Stimulated activated naive B cell treated with anti-CD40 and anti-IgM and Interleukin-4, amounts not matched to agents 10 μg/mL and 1 μg/mL and 100 μg/mL, for 72 hours (primary cell): ENCODE measurements around the gene HIC2.

Source experiments
- ATAC-seq, 2 donors: fragments of 150-1000 bp; cut with Tn5 transposase; replicated peaks; 2 replicates each; pipeline ENCODE4 v1.10.0; 2021; ENCODE audit warnings: moderate library complexity in 1 of 2
- DNase-seq: peaks from one replicate; pipeline ENCODE4 v3.0.0; 2021
- H3K27ac Mint-ChIP-seq: one replicate; pipeline ENCODE4 v1.8.0; 2022; ENCODE audit warnings: mild to moderate bottlenecking, mixed read lengths
- H3K27me3 Mint-ChIP-seq, 2 donors: one replicate each; pipeline ENCODE4 v1.8.0; 2022; ENCODE audit warnings: mixed read lengths in 2 of 2
- H3K36me3 Mint-ChIP-seq, 2 donors: one replicate each; pipeline ENCODE4 v1.8.0; 2022; ENCODE audit warnings: mixed read lengths in 2 of 2, mild to moderate bottlenecking in 1 of 2
- H3K4me1 Mint-ChIP-seq, 2 donors: one replicate each; pipeline ENCODE4 v1.8.0; 2022; ENCODE audit warnings: mixed read lengths in 2 of 2, mild to moderate bottlenecking in 1 of 2
- H3K4me3 Mint-ChIP-seq, 2 donors: one replicate each; pipeline ENCODE4 v1.8.0; 2022; ENCODE audit warnings: mild to moderate bottlenecking in 2 of 2, mixed read lengths in 2 of 2, moderate library complexity in 1 of 2
- H3K9me3 Mint-ChIP-seq, 2 donors: one replicate each; pipeline ENCODE4 v1.8.0; 2022; ENCODE audit warnings: mixed read lengths in 2 of 2, mild to moderate bottlenecking in 1 of 2

Gene HIC2

DNA sequence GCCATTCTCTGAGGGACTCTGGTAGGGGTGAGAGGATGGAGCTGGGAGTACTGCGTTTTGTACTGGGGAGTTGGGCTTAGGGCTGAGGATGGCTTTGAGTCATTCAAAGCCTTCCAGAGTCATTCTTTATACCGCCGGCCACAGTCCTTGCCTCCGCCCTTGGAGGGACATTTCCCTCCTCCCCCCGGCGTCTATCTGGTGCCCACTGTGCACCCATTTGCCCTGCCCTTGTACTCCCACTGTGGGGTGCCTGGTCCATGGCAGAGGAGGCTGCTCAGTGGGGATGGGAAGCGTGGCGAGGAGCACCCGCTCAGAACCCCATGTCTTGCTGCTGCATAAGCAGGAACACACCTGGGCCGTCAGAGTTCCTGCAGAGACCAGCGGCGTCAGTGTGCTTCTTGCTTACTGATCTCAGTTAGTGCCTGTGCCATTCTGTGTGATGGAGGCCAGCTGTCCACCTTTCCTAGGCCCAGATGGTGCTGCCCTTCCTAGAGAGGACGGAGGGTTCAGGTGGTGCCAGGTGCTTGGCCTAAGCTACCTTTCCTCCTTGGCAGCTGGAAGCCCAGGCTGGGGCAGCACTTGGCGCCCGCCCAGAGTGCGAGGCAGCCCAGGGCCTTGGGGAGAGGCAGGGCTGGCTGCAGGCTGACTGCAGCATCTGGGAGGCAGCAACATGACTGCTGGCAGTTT is 26.7 kb downstream of the HIC2 start:
- no peak for ATAC-seq
- DNase-seq: no peak
- Mint-ChIP-seq H3K27me3 (no peaks in the 10 kb centered on the region), H3K4me1 (no peaks in the 10 kb centered on the region), H3K4me3 (no peak overlapping the region), H3K27ac (no peak overlapping the region), H3K9me3 (no peaks in the 10 kb centered on the region), H3K36me3 (peaks cover 19 to 30% of the 10 kb centered on the region in 2 donors)

DNA sequence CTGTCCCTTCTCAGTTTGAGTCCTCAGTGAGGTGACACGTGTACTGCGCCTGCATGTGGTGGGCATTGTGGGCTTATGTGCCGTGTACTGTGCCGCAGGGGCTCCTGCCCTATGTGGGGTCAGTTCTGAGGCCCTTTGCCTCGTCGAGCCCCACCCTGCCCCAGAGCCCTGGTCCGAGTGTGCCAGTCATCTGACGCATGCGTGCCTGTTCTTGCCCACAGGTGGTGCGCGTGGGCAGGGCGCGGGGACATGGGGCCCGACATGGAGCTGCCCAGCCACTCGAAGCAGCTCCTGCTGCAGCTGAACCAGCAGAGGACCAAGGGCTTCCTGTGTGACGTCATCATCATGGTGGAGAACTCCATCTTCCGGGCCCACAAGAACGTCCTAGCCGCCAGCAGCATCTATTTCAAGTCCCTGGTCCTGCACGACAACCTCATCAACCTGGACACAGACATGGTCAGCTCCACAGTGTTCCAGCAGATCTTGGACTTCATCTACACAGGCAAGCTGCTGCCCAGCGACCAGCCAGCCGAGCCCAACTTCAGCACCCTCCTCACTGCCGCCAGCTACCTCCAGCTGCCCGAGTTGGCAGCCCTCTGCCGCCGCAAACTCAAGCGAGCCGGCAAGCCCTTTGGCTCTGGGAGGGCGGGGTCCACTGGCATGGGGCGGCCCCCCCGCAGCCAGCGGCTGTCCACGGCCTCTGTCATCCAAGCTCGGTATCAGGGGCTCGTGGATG is 27.7 kb downstream of the HIC2 start:
- Mint-ChIP-seq H3K36me3 (peaks cover 19 to 30% of the 10 kb centered on the region in 2 donors), H3K9me3 (no peaks in the 10 kb centered on the region), H3K4me1 (no peaks in the 10 kb centered on the region), H3K4me3 (no peak overlapping the region), H3K27ac (no peak overlapping the region), H3K27me3 (no peaks in the 10 kb centered on the region)
- ATAC-seq (no peak), DNase-seq (no peak)

DNA sequence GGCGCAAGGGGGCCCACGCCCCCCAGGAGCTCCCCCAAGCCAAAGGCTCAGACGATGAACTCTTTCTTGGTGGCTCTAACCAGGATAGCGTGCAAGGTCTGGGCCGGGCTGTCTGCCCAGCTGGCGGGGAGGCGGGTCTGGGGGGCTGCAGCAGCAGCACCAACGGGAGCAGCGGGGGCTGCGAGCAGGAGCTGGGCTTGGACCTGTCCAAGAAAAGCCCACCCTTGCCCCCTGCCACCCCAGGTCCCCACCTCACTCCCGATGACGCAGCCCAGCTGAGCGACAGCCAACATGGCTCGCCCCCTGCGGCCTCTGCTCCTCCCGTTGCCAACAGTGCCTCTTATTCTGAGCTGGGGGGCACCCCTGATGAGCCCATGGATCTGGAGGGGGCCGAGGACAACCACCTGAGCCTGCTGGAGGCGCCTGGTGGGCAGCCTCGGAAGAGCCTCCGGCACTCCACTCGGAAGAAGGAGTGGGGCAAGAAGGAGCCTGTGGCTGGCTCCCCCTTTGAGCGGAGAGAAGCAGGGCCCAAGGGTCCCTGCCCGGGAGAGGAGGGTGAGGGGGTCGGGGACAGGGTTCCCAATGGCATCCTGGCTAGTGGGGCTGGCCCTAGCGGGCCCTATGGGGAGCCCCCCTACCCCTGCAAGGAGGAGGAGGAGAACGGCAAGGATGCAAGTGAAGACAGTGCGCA is 28.4 kb downstream of the HIC2 start:
- Mint-ChIP-seq H3K27me3 (no peaks in the 10 kb centered on the region), H3K27ac (no peak overlapping the region), H3K4me1 (no peaks in the 10 kb centered on the region)

DNA sequence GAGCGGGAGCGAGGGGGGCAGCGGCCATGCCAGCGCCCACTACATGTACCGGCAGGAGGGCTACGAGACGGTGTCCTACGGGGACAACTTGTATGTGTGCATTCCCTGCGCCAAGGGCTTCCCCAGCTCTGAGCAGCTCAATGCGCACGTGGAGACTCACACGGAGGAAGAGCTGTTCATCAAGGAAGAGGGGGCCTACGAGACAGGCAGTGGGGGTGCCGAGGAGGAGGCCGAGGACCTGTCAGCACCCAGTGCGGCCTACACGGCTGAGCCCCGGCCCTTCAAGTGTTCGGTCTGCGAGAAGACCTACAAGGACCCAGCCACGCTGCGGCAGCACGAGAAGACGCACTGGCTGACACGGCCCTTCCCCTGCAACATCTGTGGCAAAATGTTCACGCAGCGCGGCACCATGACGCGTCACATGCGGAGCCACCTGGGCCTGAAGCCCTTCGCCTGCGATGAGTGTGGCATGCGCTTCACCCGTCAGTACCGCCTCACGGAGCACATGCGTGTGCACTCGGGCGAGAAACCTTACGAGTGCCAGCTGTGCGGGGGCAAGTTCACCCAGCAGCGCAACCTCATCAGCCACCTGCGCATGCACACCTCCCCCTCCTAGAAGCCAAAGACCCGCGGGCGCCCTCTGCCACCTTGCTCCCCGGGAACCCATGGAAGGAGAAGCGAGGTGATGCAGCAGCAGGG is 29.1 kb downstream of the HIC2 start:
- H3K27me3 Mint-ChIP-seq: no peaks in the 10 kb centered on the region
- no peaks in the 10 kb centered on the region for H3K9me3 Mint-ChIP-seq
- no peak overlapping the region for H3K4me3 Mint-ChIP-seq
- no peak for ATAC-seq
- peaks cover 19 to 30% of the 10 kb centered on the region in 2 donors for H3K36me3 Mint-ChIP-seq
- no peak for DNase-seq
- no peaks in the 10 kb centered on the region for H3K4me1 Mint-ChIP-seq
- no peak overlapping the region for H3K27ac Mint-ChIP-seq

More for the DNA sequence above, 28.4 kb downstream of the HIC2 start:
- Mint-ChIP-seq H3K36me3 (peaks cover 19 to 30% of the 10 kb centered on the region in 2 donors), H3K9me3 (no peaks in the 10 kb centered on the region), H3K4me3 (no peak overlapping the region)
- DNase-seq (no peak), ATAC-seq (no peak)

DNA sequence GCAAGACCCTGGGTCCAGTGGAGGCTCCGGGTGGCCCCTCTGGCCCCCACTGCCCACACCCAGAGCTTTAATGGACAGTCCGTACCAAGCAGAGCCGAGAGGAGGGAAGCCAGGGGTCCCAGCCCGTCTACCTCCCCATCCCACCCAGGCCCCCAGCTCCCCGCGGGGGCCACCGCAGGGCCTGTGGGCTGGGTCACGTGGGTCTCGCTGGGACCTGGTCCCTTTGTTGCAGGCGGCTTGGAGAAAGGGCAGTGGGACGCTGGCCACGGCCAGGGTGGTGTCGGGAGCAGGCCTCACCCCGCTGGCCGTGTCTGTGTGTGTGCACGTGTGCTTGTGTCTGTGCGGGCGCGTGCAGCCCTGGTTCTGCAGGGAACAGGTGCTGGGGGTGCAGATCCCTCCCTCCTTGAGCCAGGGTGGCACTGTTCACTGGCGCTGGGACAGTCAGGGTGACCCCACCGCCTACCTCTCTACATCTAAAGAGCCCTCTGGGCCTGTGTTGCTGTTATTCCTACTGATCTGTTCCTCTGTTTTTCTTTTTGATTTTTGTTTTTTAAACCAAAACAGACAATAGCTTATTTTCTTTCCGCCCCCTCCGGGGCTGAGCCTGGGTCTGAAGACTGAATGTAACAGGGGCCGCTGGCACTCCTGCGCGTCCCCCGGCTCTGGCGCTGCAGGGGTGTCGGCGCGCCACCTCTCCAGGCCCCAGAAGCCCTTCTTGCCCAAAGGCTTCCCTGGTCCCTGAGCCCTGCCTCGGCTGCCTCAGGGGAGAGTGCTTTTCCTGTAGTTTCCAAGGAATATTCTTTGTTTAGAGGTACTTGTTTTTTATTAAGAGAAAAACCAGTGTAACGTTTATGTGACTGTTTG is 29.9 kb downstream of the HIC2 start:
- no peaks in the 10 kb centered on the region for H3K27me3 Mint-ChIP-seq
- no peak overlapping the region for H3K27ac Mint-ChIP-seq
- no peaks in the 10 kb centered on the region for H3K9me3 Mint-ChIP-seq
- H3K36me3 Mint-ChIP-seq: peaks cover 19 to 34% of the 10 kb centered on the region in 2 donors
- H3K4me1 Mint-ChIP-seq: no peaks in the 10 kb centered on the region
- ATAC-seq: no peak
- no peak for DNase-seq
- H3K4me3 Mint-ChIP-seq: no peak overlapping the region

DNA sequence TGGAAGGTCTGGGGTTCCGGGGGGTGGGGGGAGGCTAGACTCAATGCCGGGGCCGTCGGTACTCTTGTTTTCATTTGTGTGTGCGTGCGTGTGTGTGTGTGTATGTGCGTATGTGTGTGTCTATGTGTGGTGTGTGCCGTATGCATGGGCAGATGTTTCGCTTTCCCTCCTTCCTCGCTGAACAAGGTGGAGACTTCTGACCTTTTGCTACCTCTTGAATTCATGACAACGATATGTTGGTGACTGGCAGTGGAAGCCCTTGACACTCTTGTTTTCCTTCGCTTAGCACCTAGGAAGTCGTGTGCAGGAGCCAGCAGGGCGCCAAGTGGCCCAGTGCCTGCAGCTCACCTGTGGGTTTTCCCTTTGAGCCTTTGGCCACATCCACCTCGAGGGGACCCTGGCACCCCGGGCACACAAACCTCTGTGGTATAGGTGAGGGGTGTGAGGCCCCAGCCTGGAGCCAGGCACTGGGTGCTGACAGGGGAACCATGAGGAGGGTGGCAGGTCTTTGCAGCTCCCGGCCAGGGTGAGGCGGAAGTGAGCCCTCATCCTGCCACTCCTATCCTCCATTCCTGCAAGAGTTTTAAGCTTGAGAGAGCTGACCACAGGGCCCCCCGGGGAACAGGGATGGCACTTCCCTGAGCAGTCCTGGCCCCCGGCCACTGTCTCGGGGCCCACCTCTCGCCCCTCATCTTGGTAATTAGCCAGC is 30.7 kb downstream of the HIC2 start:
- Mint-ChIP-seq H3K27ac (no peak overlapping the region), H3K27me3 (no peaks in the 10 kb centered on the region), H3K4me3 (no peak overlapping the region), H3K4me1 (no peaks in the 10 kb centered on the region), H3K9me3 (no peaks in the 10 kb centered on the region), H3K36me3 (peaks cover 19 to 34% of the 10 kb centered on the region in 2 donors)
- DNase-seq: no peak
- peak; percentile 33 to 39 for ATAC-seq

DNA sequence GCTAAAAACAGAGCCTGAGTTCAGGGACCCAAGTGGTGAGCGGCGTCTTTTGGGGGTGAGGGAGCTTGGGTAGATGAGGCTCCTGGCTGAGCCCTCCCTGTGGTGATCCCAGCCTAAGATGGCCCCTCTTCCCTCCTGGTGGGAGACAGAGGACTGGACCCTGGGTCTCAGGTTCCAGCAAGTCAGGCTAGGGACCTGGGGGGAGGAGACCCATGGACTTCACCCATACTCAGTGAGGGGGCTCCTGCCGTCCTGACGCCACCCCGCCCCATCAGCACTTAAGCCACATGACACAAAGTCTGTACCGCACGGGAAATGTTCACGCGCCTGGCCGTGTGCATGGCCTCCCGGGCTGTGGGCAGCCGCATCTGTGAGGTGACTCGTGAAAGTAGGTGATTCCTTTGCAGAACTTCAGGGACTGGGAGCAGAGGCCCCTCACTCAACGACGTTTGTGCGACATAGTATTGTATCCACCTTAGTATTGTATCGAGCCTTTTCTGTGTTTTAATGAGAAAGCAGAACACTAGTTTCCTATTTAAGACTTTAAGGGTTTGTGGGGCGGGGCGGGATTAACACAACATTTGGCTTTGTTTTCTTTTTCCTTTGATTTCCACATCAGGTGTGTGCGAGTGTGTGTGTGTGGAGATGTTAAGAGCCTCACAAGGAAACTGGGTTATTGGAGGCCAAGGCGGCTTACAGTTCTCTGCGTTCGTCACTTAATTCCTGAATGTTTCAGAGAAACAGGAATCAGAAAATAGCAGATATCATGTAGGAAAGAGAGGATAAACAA is 31.7 kb downstream of the HIC2 start:
- Mint-ChIP-seq H3K4me1 (no peaks in the 10 kb centered on the region), H3K9me3 (no peaks in the 10 kb centered on the region), H3K27ac (no peak overlapping the region), H3K36me3 (peaks cover 19 to 30% of the 10 kb centered on the region in 2 donors), H3K27me3 (no peaks in the 10 kb centered on the region), H3K4me3 (no peak overlapping the region)
- DNase-seq: no peak
- ATAC-seq: no peak

DNA sequence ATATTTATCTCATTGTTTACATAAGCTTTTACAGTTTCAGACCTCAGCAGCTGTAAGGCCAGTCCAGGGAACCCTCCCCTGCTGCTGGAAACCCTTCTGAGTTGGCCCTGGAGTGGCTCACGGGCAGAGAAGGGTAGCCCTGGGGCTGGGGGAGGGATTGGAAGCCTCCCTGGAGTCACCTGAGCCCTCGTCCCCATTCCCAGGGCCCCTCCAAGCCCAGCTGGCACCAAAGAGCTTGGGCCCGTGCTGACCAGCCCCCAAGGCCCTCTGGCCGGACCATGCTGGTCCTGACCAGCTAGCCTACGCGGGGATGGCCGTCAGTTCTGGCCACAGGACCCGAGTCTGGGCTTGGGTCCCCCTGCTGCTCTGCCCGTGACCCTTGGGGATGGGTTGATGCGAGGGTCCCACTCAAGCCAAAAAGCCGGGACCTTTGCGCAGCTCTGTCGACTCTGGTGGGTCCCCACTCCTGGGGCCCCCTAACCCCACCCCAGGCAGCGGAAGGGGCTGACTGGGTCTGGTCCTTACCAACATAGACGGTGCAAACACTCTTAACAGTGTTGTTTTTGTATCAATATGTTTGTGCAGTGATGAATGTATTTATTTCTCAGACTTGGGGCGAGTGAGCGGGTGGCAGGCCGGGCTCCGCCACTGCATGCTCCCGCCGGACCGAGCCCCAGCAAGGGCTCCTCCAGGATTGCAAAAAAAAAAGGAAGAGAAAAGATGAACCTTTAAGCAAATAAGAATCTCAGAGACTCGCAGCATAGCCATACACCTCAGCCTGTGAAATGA is 32.6 kb downstream of the HIC2 start:
- peaks cover 19 to 30% of the 10 kb centered on the region in 2 donors for H3K36me3 Mint-ChIP-seq
- no peak for DNase-seq
- H3K4me3 Mint-ChIP-seq: no peak overlapping the region
- H3K27ac Mint-ChIP-seq: peak overlapping the region; percentile 47
- no peaks in the 10 kb centered on the region for H3K4me1 Mint-ChIP-seq
- H3K9me3 Mint-ChIP-seq: no peaks in the 10 kb centered on the region
- ATAC-seq: no peak
- H3K27me3 Mint-ChIP-seq: no peaks in the 10 kb centered on the region

DNA sequence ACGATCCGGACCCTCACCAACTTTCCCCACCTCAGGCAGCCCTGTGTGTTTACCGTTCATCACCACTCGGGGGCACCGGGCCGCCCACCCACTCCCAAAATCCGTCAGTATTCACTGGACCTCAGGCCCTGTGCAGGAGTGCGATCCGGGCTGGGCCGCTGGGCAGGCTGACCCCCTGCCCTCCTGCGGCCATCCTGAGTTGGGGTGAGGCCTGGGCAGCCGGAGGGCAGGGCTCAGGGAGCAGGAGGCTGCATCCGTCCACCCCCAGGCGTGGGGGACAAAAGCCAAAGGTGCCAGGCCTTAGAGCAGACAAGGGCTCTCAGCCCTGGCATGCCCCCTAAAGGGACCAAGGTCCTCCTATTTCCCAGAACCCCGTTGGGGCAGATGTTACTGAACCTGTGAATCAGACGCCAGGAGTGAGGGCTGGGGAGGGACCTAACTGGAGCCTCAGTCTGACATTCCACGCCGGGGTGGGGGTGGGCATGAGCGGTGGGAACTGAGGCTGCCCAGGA is 33.2 kb downstream of the HIC2 start:
- Mint-ChIP-seq H3K9me3 (no peaks in the 10 kb centered on the region), H3K27ac (no peak overlapping the region), H3K36me3 (peaks cover 19 to 26% of the 10 kb centered on the region in 2 donors), H3K27me3 (no peaks in the 10 kb centered on the region), H3K4me1 (no peaks in the 10 kb centered on the region), H3K4me3 (no peak overlapping the region)
- DNase-seq: no peak
- ATAC-seq: no peak

DNA sequence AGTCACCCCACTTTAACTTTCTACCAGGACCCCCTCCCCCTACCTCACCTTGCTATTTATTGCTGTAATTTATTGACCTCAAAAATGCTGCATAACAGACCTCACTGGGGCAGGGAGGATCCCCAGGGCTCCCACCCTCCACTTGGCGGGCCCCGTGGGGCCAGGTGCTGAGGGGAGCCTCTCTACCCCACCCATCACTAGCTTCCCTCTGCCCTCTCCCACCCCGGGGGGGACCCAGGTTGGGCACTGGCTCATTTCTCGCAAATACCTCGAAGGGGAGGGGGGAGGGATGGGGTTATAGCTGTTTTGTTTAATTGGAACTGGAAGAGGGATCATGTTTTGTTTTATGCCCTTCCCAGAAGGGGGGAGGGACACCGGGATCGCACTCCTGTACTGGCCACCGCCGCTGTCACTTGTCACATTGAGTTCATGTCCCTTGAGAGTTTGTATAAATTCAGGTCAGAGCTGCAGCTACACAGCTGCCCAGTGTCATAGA is 33.7 kb downstream of the HIC2 start:
- ATAC-seq (no peak), DNase-seq (no peak)
- H3K27me3 Mint-ChIP-seq: no peaks in the 10 kb centered on the region
- H3K9me3 Mint-ChIP-seq: no peaks in the 10 kb centered on the region
- H3K4me1 Mint-ChIP-seq: no peaks in the 10 kb centered on the region
- no peak overlapping the region for H3K4me3 Mint-ChIP-seq
- H3K36me3 Mint-ChIP-seq: peaks cover 16 to 23% of the 10 kb centered on the region in 2 donors
- no peak overlapping the region for H3K27ac Mint-ChIP-seq

DNA sequence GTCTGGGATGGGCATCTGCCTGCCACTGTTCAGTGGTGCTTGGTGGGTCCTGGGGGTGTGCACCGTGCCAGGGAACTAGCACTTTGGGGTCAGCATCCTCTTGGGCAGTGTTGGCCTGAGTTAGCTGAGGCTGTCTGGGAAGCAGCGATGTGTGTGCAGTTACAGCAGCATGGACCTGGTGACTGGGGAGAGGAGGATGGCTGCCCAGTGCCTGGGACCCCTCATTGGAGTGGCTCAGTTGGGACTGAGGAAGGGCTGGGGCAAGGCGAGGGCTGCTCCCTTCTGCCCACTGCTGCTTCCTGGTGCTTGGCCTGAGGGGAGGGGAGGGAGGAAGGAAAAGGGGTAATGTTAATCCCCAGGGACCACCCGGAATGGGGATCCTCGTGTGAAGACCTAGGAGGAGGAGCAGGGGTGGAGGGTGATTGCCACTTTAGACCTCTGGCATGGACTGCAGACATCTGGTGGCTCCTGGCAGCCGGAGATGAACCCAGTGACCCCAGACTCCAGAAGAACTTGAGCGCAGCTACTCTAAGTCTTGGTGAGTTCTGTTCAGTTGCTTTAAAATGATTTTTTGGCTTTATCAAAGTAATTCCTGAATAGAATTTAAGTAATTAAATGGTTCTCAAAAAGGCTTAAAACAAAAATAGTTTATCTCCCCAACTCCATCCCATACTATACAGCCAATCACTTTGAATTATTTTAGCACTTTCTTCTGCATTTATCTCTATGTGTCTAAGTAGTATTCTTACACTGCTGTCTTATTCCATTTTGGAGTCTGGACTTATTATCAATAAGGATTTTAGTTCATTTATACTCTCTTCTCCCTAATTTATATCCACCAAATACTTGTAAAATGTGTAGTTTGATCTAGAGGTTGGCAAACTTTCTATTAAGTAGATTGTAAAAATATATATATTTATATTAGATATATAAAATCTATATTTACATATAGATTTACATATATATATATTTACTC is 34.7 kb downstream of the HIC2 start:
- H3K27ac Mint-ChIP-seq: peak overlapping the region; percentile 37
- DNase-seq (no peak), ATAC-seq (no peak)
- H3K4me3 Mint-ChIP-seq: no peak overlapping the region
- H3K36me3 Mint-ChIP-seq: peaks cover 8 to 13% of the 10 kb centered on the region in 2 donors
- H3K9me3 Mint-ChIP-seq: no peaks in the 10 kb centered on the region
- no peaks in the 10 kb centered on the region for H3K4me1 Mint-ChIP-seq
- no peaks in the 10 kb centered on the region for H3K27me3 Mint-ChIP-seq
